Heart left ventricle (tissue), 13 donors: ENCODE data around the gene ZFP36.

Experiments used
- POLR2A ChIP-seq, 2 donors: fragments of 450-650 bp; IDR thresholded peaks; one replicate each; pipeline ENCODE4 v1.6.1; 2017; ENCODE audit warnings: antibody characterized with exemption in 2 of 2, mild to moderate bottlenecking in 2 of 2, moderate library complexity in 2 of 2
- TF ChIP-seq, protein P1 (sequence below), 12 donors: fragments of 200-600 bp; sonication (generic) in 4 of 12; IDR thresholded peaks; one replicate each; pipeline versions ENCODE4 v1.5.0 to v1.8.0; 2018 to 2022; ENCODE audit warnings: antibody characterized with exemption in 12 of 12, mild to moderate bottlenecking in 5 of 12
- donor health status: ischemic (EF 13 %, LVEDD 7.1; RV severe dilation, severe dysfunction).
- donor health status: DM: no; HTN: yes; CAD: no.
- donor health status: DM: no; HTN: no; CAD: no.
- donor health status: ischemic (EF 25% LVEDD 6.9; RV normal size, moderate dysfunction).
- donor health status: ischemic (EF 25% LVEDD 5.7; RV mildly dilated, moderate dysfunction).
- donor health status: ischemic (EF 35%, LVEDD 5.7; RV mildly dilated, moderate dysfunction).
- donor health status: nonischemic (EF 11% LVEDD 7.7; RV severe dilation, severe dysfunction).
- donor health status: DM: yes; HTN: yes; CAD: no.
- donor health status: PGD.
- donor health status: ischemic (EF 29% LVEDD 5.4; RV normal size, mild dysfunction).
- donor health status: nonischemic (EF 23%, LVEDD 6.1; RV moderate dilation, normal function).

DNA sequence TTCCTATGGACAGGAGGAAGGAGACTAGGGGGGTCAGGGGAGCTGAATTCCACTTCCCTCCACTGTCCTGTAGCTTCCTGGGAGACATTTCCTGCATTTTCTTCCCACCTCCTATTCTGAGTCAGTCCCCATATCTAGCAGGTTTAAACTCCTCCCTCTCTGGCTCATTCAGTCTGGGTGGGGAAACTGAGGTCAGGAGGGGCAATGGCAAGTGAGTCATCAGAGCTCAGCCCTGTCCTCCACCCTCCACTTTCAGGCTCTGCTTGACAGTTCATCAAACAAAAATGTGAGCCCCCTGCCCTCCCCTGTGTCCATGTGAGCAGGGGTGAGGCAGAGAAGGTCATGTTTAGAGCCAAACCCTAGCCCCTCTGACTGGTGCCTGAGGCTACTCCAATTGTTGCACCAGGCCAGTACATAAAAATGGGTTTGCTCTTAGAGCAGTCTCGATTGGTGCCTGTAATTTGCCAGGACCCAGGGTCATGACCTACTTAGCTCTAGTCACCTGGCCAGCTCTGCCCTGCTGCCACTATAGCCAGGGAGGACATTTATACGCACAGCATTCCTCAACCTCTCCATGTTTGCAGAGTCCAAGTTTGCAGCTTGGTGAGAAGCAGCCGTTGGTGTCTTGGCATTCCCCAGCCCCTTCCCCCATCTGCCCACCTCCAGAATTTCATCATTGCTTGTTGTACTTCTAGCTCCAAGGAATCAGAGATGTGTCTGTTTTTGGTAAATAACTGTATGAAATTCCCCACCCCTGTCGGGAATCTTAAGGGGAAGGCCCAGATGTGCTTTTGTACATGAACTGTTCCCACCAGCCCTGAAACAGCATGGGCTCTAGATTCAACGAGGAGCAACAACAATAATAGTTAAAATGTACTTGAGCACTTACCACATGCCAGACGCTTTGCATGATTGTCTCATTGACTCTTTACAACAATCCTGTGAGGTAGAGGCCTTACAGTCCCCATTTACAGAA, 43.7 kb upstream of the ZFP36 start:
- TF ChIP-seq, protein P1, sequence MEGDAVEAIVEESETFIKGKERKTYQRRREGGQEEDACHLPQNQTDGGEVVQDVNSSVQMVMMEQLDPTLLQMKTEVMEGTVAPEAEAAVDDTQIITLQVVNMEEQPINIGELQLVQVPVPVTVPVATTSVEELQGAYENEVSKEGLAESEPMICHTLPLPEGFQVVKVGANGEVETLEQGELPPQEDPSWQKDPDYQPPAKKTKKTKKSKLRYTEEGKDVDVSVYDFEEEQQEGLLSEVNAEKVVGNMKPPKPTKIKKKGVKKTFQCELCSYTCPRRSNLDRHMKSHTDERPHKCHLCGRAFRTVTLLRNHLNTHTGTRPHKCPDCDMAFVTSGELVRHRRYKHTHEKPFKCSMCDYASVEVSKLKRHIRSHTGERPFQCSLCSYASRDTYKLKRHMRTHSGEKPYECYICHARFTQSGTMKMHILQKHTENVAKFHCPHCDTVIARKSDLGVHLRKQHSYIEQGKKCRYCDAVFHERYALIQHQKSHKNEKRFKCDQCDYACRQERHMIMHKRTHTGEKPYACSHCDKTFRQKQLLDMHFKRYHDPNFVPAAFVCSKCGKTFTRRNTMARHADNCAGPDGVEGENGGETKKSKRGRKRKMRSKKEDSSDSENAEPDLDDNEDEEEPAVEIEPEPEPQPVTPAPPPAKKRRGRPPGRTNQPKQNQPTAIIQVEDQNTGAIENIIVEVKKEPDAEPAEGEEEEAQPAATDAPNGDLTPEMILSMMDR (IDR thresholded peaks at IDR 0.05), result no peak
- no peak for TF ChIP-seq POLR2A (IDR thresholded peaks at IDR 0.05)
